ENCODE measurements around the gene SPATA19.

- TF ChIP-seq CTCF (IDR thresholded peaks at IDR 0.05; ENCODE audit: low read length) (no peak), EZH2 (IDR thresholded peaks at IDR 0.05; ENCODE audit: borderline replicate concordance, low read length) (no peak)
Observed at GRCh38 chr11:133835593-133836548, 9.4 kb downstream of the SPATA19 start.
